K562 (cell line): ENCODE measurements around the gene NUP153. TPM values are rescaled to one million over a fixed set of nuclear protein-coding genes. Genes with fewer than 3 reads are reported as not detected.
A peak's percentile ranks its signal among the peaks of the same experiment; 100 is the strongest.

Source experiments
- BRCA1 ChIP-seq, 2 experiments: fragments of 450-650 bp in 1 of 2; sonication (generic) in 1 of 2; formaldehyde crosslinking in 1 of 2; IDR thresholded peaks; 2 replicates each; pipeline versions ENCODE4 v1.5.0 to v1.6.1; 2017 to 2020; ENCODE audit warnings: mild to moderate bottlenecking in 1 of 2, missing genetic modification reagents in 1 of 2
- CTCF ChIP-seq, 3 experiments: IDR thresholded peaks in 2 of 3; conservative IDR thresholded peaks in 1 of 3; 2 replicates each; pipeline ENCODE4 v1.5.1; 2011 to 2012; ENCODE audit warnings: low read length in 3 of 3, mild to moderate bottlenecking in 3 of 3, control low read depth in 2 of 3, improper control_type of control experiment in 1 of 3, inconsistent platforms in 1 of 3, low read depth in 1 of 3, mixed read lengths in 1 of 3, moderate library complexity in 1 of 3; ENCODE audit not compliant: insufficient read depth in 2 of 3
- ELF4 ChIP-seq: fragments of 450-650 bp; formaldehyde crosslinking; IDR thresholded peaks from 2 replicates; pipeline ENCODE4 v1.4.0; 2022; ENCODE audit warnings: missing genetic modification characterization
- FOXJ3 ChIP-seq: sonication (generic); formaldehyde crosslinking; IDR thresholded peaks from 2 replicates; pipeline ENCODE4 v1.4.0; 2020; ENCODE audit warnings: mild to moderate bottlenecking, missing genetic modification reagents
- HOXB6 ChIP-seq: fragments of 250-450 bp; sonication (Bioruptor Pico); IDR thresholded peaks from 2 replicates; pipeline ENCODE4 v1.5.1; 2022; ENCODE audit warnings: mild to moderate bottlenecking, borderline replicate concordance
- NBN ChIP-seq: fragments of 450-650 bp; IDR thresholded peaks from 2 replicates; pipeline ENCODE4 v1.6.1; 2016; ENCODE audit warnings: low read depth, mild to moderate bottlenecking
- PHF8 ChIP-seq: fragments of 200-600 bp; sonication (generic); IDR thresholded peaks from 2 replicates; pipeline ENCODE4 v1.6.1; 2012; ENCODE audit warnings: mixed run types, mild to moderate bottlenecking, inconsistent platforms, low read length, moderate library complexity, borderline replicate concordance
- SP2 ChIP-seq: IDR thresholded peaks from 2 replicates; pipeline ENCODE4 v1.6.1; 2011; ENCODE audit warnings: mild to moderate bottlenecking, low read depth, low read length, moderate library complexity; ENCODE audit not compliant: poor library complexity, severe bottlenecking; ENCODE audit errors: extremely low read depth
- ZC3H11A ChIP-seq: IDR thresholded peaks from 2 replicates; pipeline ENCODE4 v1.6.1; 2012; ENCODE audit warnings: low read depth, low read length, improper control_type of control experiment
- ZC3H8 ChIP-seq: fragments of 450-650 bp; IDR thresholded peaks from 2 replicates; pipeline ENCODE4 v1.6.1; 2017
- ZNF263 ChIP-seq: sonication (generic); formaldehyde crosslinking; IDR thresholded peaks from 2 replicates; pipeline ENCODE4 v1.8.0; 2022; ENCODE audit warnings: mild to moderate bottlenecking, missing genetic modification reagents, borderline replicate concordance
- ZNF280A ChIP-seq: fragments of 450-650 bp; IDR thresholded peaks from 2 replicates; pipeline ENCODE4 v1.6.1; 2018; ENCODE audit warnings: mild to moderate bottlenecking, low read depth; ENCODE audit not compliant: partially characterized antibody
- ZNF57 ChIP-seq: fragments of 450-650 bp; formaldehyde crosslinking; IDR thresholded peaks from 2 replicates; pipeline ENCODE4 v1.4.0; 2020; ENCODE audit warnings: mild to moderate bottlenecking, moderate library complexity
- polyA plus RNA-seq, 8 experiments: library from polyadenylated mRNA; depleted of rRNA in 4 of 8; stranded (reverse) in 5 of 8; unstranded in 3 of 8; fragments of >200 nt; fragmentation: Nextera tagmentation in 2 of 8; fragmentation: Illumina TruSeq in 1 of 8; extraction: Ambion mirVana in 2 of 8; extraction: Trizol in 1 of 8; gene quantifications; 2 replicates each; pipeline versions ENCODE4 v1.2.1 to v1.2.3, GENCODE V29; 2011 to 2014; ENCODE audit warnings: inconsistent platforms in 1 of 8, missing spikeins in 1 of 8
- total RNA-seq, 7 experiments: library from RNA; depleted of rRNA in 6 of 7; stranded (reverse); fragments of >200 nt in 6 of 7; fragmentation: Illumina TruSeq in 2 of 7; extraction: Trizol in 2 of 7; gene quantifications; 2 replicates each; pipeline versions ENCODE4 v1.2.1 to v1.2.3, GENCODE V29; 2011 to 2021; ENCODE audit warnings: low replicate concordance in 1 of 7
- TF ChIP-seq, protein P1 (sequence below): sonication (generic); formaldehyde crosslinking; IDR thresholded peaks from 2 replicates; pipeline ENCODE4 v1.8.0; 2022; ENCODE audit warnings: missing genetic modification reagents, mild to moderate bottlenecking, borderline replicate concordance
- TF ChIP-seq, protein P2 (sequence below): sonication (generic); formaldehyde crosslinking; IDR thresholded peaks from 2 replicates; pipeline ENCODE4 v1.8.1; 2023; ENCODE audit warnings: mild to moderate bottlenecking, missing genetic modification reagents

NUP153 gene
- total and polyA plus RNA-seq, 9 of the 15 experiments (the other 6 are each of a cell fraction or from before 2014, with no cell fraction given), result 21.9 to 110 (median 84.8) TPM

- TF ChIP-seq CTCF (IDR thresholded peaks at IDR 0.05 in 2 of 3, conservative IDR thresholded peaks at IDR 0.05 in 1 of 3; ENCODE audit: insufficient read depth in 2 of 3, low read depth in 1 of 3, low read length in 3 of 3), result peak; percentile 3 to 49 (median 41); a peak in 4 of 6 replicates
- no peak for TF ChIP-seq FOXJ3 (CRISPR knock-in tag)
- 0 out of 2 replicates have a peak, but pooled peaks have one; percentile 17 for TF ChIP-seq NBN
- no peak for TF ChIP-seq ZC3H11A
- no peak for TF ChIP-seq ELF4 (CRISPR knock-in tag)
- peak; percentile 63; the same call in 1 of the 2 replicates for TF ChIP-seq ZNF263 (CRISPR knock-in tag)
- TF ChIP-seq, protein P1, sequence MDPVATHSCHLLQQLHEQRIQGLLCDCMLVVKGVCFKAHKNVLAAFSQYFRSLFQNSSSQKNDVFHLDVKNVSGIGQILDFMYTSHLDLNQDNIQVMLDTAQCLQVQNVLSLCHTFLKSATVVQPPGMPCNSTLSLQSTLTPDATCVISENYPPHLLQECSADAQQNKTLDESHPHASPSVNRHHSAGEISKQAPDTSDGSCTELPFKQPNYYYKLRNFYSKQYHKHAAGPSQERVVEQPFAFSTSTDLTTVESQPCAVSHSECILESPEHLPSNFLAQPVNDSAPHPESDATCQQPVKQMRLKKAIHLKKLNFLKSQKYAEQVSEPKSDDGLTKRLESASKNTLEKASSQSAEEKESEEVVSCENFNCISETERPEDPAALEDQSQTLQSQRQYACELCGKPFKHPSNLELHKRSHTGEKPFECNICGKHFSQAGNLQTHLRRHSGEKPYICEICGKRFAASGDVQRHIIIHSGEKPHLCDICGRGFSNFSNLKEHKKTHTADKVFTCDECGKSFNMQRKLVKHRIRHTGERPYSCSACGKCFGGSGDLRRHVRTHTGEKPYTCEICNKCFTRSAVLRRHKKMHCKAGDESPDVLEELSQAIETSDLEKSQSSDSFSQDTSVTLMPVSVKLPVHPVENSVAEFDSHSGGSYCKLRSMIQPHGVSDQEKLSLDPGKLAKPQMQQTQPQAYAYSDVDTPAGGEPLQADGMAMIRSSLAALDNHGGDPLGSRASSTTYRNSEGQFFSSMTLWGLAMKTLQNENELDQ (CRISPR knock-in tag), result peak; percentile 43
- TF ChIP-seq BRCA1 (IDR thresholded peaks at IDR 0.05), result no peak
- 0 out of 2 replicates have a peak, but pooled peaks have one; percentile 58 for TF ChIP-seq BRCA1 (CRISPR knock-in tag; IDR thresholded peaks at IDR 0.05)
- TF ChIP-seq PHF8, result peak; percentile 63; the same call in 1 of the 2 replicates
- TF ChIP-seq, protein P2, sequence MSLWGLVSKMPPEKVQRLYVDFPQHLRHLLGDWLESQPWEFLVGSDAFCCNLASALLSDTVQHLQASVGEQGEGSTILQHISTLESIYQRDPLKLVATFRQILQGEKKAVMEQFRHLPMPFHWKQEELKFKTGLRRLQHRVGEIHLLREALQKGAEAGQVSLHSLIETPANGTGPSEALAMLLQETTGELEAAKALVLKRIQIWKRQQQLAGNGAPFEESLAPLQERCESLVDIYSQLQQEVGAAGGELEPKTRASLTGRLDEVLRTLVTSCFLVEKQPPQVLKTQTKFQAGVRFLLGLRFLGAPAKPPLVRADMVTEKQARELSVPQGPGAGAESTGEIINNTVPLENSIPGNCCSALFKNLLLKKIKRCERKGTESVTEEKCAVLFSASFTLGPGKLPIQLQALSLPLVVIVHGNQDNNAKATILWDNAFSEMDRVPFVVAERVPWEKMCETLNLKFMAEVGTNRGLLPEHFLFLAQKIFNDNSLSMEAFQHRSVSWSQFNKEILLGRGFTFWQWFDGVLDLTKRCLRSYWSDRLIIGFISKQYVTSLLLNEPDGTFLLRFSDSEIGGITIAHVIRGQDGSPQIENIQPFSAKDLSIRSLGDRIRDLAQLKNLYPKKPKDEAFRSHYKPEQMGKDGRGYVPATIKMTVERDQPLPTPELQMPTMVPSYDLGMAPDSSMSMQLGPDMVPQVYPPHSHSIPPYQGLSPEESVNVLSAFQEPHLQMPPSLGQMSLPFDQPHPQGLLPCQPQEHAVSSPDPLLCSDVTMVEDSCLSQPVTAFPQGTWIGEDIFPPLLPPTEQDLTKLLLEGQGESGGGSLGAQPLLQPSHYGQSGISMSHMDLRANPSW (CRISPR knock-in tag), result no peak
- TF ChIP-seq ZNF57 (CRISPR knock-in tag), result no peak
- no peak for TF ChIP-seq ZC3H8
- TF ChIP-seq ZNF280A, result no peak
- no peak for TF ChIP-seq HOXB6
- no peak for TF ChIP-seq SP2
Measured at GRCh38 chr6:17705778-17706579, 746 bp downstream of the NUP153 start (continued).
